OCI-LY1 (cell line): ENCODE results near the gene RASGRF2.

Experiments
- CTCF ChIP-seq: fragments of 200-600 bp; sonication (generic), shearing (Covaris generic); IDR thresholded peaks from 2 replicates; pipeline ENCODE4 v1.5.1; 2017; ENCODE audit warnings: mild to moderate bottlenecking, antibody characterized with exemption, low read length, moderate library complexity, mixed read lengths
- EZH2 ChIP-seq: fragments of 200-600 bp; sonication (generic), shearing (Covaris generic); IDR thresholded peaks from 2 replicates; pipeline ENCODE4 v1.8.0; 2017; ENCODE audit warnings: borderline replicate concordance, mixed run types, mild to moderate bottlenecking, antibody characterized with exemption, low read length, moderate library complexity, mixed read lengths

- TF ChIP-seq EZH2 (no peak), CTCF (no peak)
These were observed 279.4 kb downstream of the RASGRF2 start for GRCh38 chr5:81239613-81240012.
